ENCODE results near the gene TRIM17.

The TRIM17 gene

DNA sequence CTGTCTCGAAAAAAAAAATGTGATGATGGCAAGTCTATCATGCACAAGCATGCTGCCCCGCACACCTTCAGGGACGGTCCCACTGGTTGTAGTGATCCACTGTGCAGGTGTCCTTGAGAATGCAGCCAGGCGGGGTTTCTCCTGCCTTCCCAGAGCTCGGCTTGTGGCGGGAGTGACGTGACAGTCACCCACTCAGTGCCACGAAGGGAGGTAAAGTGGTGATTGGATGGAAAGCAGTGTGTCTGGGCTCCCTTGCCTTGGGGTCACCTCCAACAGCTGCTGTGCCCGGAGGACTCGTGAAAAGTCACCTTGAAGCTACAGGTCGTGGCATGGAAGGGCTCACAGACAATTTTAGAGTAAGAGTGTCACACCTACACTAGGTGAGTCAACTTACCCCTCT lies 33.5 kb upstream of the TRIM17 start:
- Histone ChIP-seq H3K9ac (ENCODE audit: low read depth in 1 of 2, low read length in 2 of 2) (no peak overlapping the region), H3K9me3 (ENCODE audit: control insufficient read depth in 1 of 2, low read length in 2 of 2) (no peaks in the 10 kb centered on the region), H3K27me3 (ENCODE audit: control insufficient read depth in 1 of 2, insufficient read depth in 2 of 2, low read length in 2 of 2) (peaks cover 17 to 18% of the 10 kb centered on the region in 2 donors), H3K27ac (ENCODE audit: low read depth, low read length) (no peak overlapping the region), H3K36me3 (ENCODE audit: control insufficient read depth in 1 of 2, insufficient read depth in 2 of 2, low read length in 2 of 2) (no peaks in the 10 kb centered on the region), H3K4me1 (ENCODE audit: control insufficient read depth in 1 of 2, insufficient read depth in 2 of 2, low read length in 2 of 2) (peaks cover 7% of the 10 kb centered on the region in 2 donors), H3K4me3 (ENCODE audit: low read depth in 1 of 2, low read length in 2 of 2) (no peak overlapping the region)

DNA sequence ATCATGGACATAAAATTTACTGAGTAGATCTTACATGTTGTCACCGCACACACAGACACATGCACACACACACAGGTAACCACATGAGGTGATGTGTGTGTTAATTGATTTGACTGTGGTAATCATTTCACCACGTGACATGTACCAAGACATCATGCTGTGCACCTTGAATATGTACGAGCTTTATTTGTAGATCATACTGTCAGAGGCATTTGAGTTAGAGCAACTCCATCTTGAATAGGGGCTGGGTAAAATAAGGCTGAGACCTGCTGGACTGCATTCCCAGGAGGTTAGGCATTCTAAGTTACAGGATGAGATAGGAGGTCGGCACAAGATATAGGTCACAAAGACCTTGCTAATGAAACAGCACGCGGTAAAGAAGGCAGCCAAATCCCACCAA lies 31.7 kb upstream of the TRIM17 start:
- H3K27me3 ChIP-seq (ENCODE audit: control insufficient read depth in 1 of 2, insufficient read depth in 2 of 2, low read length in 2 of 2): peaks cover 27 to 32% of the 10 kb centered on the region in 2 donors
- H3K4me1 ChIP-seq (ENCODE audit: control insufficient read depth in 1 of 2, insufficient read depth in 2 of 2, low read length in 2 of 2): peaks cover under 1 to 7% of the 10 kb centered on the region in 2 donors
- H3K4me3 ChIP-seq (ENCODE audit: low read depth in 1 of 2, low read length in 2 of 2): no peak overlapping the region
- no peak overlapping the region for H3K27ac ChIP-seq (ENCODE audit: low read depth, low read length)
- no peaks in the 10 kb centered on the region for H3K36me3 ChIP-seq (ENCODE audit: control insufficient read depth in 1 of 2, insufficient read depth in 2 of 2, low read length in 2 of 2)
- no peaks in the 10 kb centered on the region for H3K9me3 ChIP-seq (ENCODE audit: control insufficient read depth in 1 of 2, low read length in 2 of 2)
- no peak overlapping the region for H3K9ac ChIP-seq (ENCODE audit: low read depth in 1 of 2, low read length in 2 of 2)

DNA sequence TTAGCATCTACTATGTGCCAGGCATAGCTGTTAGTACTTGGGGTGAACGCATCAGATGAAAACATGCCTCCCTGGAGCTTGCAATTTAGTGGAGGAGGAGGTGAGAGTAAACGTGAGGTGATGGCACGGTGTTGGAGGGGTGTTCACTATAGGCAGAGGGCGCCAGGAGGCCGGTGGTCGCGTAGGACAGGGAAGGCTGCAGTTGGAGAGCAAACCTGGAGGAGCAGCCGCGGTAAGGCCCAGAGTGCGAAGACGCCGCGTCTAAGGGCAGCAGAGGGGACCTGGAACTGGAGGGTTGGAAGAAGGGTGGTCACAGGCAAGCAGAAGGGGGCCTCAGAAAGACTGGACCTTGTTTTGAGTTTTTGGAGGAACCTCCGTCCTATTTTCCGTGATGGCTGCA lies 30.2 kb upstream of the TRIM17 start:
- Histone ChIP-seq H3K9ac (ENCODE audit: low read depth in 1 of 2, low read length in 2 of 2) (no peak overlapping the region), H3K4me1 (ENCODE audit: control insufficient read depth in 1 of 2, insufficient read depth in 2 of 2, low read length in 2 of 2) (no peaks in the 10 kb centered on the region), H3K4me3 (ENCODE audit: low read depth in 1 of 2, low read length in 2 of 2) (no peak overlapping the region), H3K36me3 (ENCODE audit: control insufficient read depth in 1 of 2, insufficient read depth in 2 of 2, low read length in 2 of 2) (no peaks in the 10 kb centered on the region), H3K27me3 (ENCODE audit: control insufficient read depth in 1 of 2, insufficient read depth in 2 of 2, low read length in 2 of 2) (peaks cover 32 to 34% of the 10 kb centered on the region in 2 donors), H3K27ac (ENCODE audit: low read depth, low read length) (no peak overlapping the region), H3K9me3 (ENCODE audit: control insufficient read depth in 1 of 2, low read length in 2 of 2) (no peaks in the 10 kb centered on the region)

DNA sequence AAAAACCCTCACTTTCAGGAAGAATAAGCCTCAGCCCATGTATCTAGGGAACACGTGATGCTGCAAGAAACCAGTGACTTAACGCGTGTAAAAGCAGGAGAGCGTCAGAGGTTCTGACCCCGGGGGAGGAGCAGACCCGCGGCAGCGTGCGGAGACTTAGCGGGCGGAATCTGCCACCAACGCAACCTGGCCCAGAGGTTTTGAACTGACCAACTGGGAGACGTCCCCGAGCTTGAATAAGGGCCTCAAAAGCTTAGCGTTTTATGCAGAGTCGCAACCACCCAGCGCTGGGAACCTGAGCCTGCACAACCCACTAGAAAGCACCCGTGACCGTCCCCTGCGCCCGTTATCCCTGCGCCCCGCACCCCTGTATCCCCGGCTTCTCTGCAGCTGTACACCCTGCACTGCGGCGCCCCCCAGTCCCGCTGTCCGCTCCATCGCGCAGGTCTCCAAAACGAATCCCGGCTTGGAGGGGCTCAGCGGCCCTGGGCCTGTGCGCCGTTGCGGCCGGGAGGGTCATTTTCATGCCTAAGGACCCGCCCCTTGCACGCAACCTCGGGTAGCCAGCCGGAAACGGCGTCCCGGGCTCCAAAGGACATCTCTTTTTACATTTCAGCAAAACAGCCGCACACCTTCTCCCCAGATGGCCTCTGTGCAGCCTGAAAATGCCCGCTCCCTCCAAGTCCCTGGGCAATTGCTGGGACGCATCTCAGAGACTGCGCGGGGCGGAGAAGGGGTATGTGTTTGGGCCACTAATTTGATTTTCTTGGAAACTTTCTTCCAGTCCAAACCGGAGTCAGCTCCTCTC lies 29.4 kb upstream of the TRIM17 start:
- Histone ChIP-seq H3K9me3 (ENCODE audit: control insufficient read depth in 1 of 2, low read length in 2 of 2) (no peaks in the 10 kb centered on the region), H3K27me3 (ENCODE audit: control insufficient read depth in 1 of 2, insufficient read depth in 2 of 2, low read length in 2 of 2) (peaks cover 38 to 41% of the 10 kb centered on the region in 2 donors), H3K36me3 (ENCODE audit: control insufficient read depth in 1 of 2, insufficient read depth in 2 of 2, low read length in 2 of 2) (no peaks in the 10 kb centered on the region), H3K4me1 (ENCODE audit: control insufficient read depth in 1 of 2, insufficient read depth in 2 of 2, low read length in 2 of 2) (no peaks in the 10 kb centered on the region), H3K4me3 (ENCODE audit: low read depth in 1 of 2, low read length in 2 of 2) (peak overlapping the region; percentile 44 to 63), H3K9ac (ENCODE audit: low read depth in 1 of 2, low read length in 2 of 2) (peak overlapping the region in 1 of 2 donors; percentile 13), H3K27ac (ENCODE audit: low read depth, low read length) (no peak overlapping the region)

DNA sequence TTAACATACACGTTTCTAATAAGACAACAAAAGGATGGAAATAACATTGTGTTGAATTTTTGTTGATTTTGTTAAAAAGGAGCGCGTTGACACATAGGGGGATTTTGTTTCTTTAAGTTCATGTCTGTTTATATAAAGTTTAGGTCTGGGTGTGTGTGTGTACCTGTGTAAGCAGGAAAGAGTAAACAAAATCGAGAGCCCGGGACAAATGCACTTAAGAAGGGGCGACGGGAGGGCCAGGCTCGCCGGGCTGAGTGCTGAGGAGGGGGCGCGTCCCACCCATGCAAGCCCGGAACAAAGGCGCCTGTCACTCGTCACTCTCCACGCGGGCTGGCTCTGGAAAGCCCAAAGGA lies 28.8 kb upstream of the TRIM17 start:
- Histone ChIP-seq H3K9me3 (ENCODE audit: control insufficient read depth in 1 of 2, low read length in 2 of 2) (no peaks in the 10 kb centered on the region), H3K36me3 (ENCODE audit: control insufficient read depth in 1 of 2, insufficient read depth in 2 of 2, low read length in 2 of 2) (no peaks in the 10 kb centered on the region), H3K4me3 (ENCODE audit: low read depth in 1 of 2, low read length in 2 of 2) (peak overlapping the region; percentile 44 to 63), H3K9ac (ENCODE audit: low read depth in 1 of 2, low read length in 2 of 2) (no peak overlapping the region), H3K27me3 (ENCODE audit: control insufficient read depth in 1 of 2, insufficient read depth in 2 of 2, low read length in 2 of 2) (peaks cover 38 to 46% of the 10 kb centered on the region in 2 donors), H3K4me1 (ENCODE audit: control insufficient read depth in 1 of 2, insufficient read depth in 2 of 2, low read length in 2 of 2) (no peaks in the 10 kb centered on the region), H3K27ac (ENCODE audit: low read depth, low read length) (no peak overlapping the region)

DNA sequence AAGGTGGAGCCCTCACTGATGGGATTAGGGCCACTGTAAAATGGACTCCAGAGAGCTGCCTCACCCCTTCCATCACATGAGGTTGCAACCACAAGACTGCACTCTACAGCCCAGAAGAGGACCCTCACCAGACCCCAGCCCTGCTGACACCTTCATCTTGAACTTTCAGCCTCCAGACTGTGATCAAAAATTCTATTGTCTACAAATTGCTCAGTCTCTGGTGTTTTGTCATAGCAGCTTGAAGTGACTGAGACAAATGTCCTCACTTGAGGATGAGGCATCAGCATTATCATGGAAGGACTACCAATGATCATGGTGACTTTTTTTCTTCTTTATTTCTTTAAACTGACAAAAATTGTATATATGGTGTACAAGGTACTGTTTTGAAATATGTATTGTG lies 26.7 kb upstream of the TRIM17 start:
- H3K4me1 ChIP-seq (ENCODE audit: control insufficient read depth in 1 of 2, insufficient read depth in 2 of 2, low read length in 2 of 2): no peaks in the 10 kb centered on the region
- no peak overlapping the region for H3K27ac ChIP-seq (ENCODE audit: low read depth, low read length)
- no peak overlapping the region for H3K4me3 ChIP-seq (ENCODE audit: low read depth in 1 of 2, low read length in 2 of 2)
- H3K9ac ChIP-seq (ENCODE audit: low read depth in 1 of 2, low read length in 2 of 2): no peak overlapping the region
- no peaks in the 10 kb centered on the region for H3K36me3 ChIP-seq (ENCODE audit: control insufficient read depth in 1 of 2, insufficient read depth in 2 of 2, low read length in 2 of 2)
- peaks cover 38 to 47% of the 10 kb centered on the region in 2 donors for H3K27me3 ChIP-seq (ENCODE audit: control insufficient read depth in 1 of 2, insufficient read depth in 2 of 2, low read length in 2 of 2)
- H3K9me3 ChIP-seq (ENCODE audit: control insufficient read depth in 1 of 2, low read length in 2 of 2): no peaks in the 10 kb centered on the region

DNA sequence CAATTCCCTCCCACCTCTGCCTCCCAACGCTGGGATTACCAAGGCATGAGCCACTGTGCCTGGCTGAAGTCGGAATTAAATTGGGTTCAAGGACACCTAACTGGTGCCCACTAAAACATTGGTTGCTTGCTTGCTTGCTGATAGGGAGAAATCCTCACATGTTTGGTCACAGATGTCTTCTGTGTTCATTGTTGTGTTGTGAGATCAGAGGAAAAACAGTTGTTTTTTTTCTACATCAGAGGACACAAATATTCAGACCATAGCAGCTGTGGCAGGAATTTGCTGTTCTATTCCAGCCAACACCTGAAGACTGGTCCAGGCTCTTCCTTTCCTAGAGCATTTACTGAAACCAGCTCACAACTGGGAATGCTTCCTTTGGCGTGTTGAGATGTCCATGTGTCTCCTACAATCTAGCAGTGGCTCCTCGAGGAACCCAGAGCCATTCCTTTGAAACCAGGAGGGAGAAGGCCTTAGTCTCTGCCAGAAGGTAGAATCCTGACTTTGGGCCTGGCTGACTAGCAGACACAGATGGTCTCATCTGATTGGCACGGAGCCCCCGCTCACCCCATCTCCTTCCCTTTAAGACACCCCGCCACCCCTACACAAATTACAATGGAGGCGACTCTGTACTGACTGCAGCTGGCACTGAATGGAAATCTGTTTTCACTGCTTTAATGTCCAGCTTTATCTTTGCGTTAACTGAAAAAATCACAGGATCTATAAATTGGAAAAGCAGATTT lies 24.3 kb upstream of the TRIM17 start:
- Histone ChIP-seq H3K36me3 (ENCODE audit: control insufficient read depth in 1 of 2, insufficient read depth in 2 of 2, low read length in 2 of 2) (no peaks in the 10 kb centered on the region), H3K9me3 (ENCODE audit: control insufficient read depth in 1 of 2, low read length in 2 of 2) (no peaks in the 10 kb centered on the region), H3K27me3 (ENCODE audit: control insufficient read depth in 1 of 2, insufficient read depth in 2 of 2, low read length in 2 of 2) (peaks cover 32 to 37% of the 10 kb centered on the region in 2 donors), H3K4me3 (ENCODE audit: low read depth in 1 of 2, low read length in 2 of 2) (no peak overlapping the region), H3K4me1 (ENCODE audit: control insufficient read depth in 1 of 2, insufficient read depth in 2 of 2, low read length in 2 of 2) (no peaks in the 10 kb centered on the region), H3K27ac (ENCODE audit: low read depth, low read length) (no peak overlapping the region), H3K9ac (ENCODE audit: low read depth in 1 of 2, low read length in 2 of 2) (no peak overlapping the region)

DNA sequence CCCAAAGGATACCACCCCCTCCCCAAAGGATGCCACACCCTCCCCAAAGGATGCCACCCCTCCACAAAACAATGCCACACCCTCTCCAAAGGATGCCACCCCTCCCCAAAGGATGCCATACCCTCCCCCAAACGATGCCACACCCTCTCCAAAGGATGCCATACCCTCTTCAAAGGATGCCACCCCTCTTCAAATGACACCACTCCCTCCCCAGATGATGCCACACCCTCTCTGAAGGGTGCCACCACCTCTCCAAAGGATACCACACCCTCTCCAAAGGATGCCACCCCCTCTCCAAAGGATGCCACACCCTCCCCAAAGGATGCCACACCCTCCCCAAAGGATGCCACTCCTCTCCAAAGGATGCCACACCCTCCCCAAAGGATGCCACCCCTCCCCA lies 21.6 kb upstream of the TRIM17 start:
- Histone ChIP-seq H3K4me1 (ENCODE audit: control insufficient read depth in 1 of 2, insufficient read depth in 2 of 2, low read length in 2 of 2) (no peaks in the 10 kb centered on the region), H3K27ac (ENCODE audit: low read depth, low read length) (no peak overlapping the region), H3K9ac (ENCODE audit: low read depth in 1 of 2, low read length in 2 of 2) (no peak overlapping the region), H3K27me3 (ENCODE audit: control insufficient read depth in 1 of 2, insufficient read depth in 2 of 2, low read length in 2 of 2) (peaks cover 14 to 21% of the 10 kb centered on the region in 2 donors), H3K36me3 (ENCODE audit: control insufficient read depth in 1 of 2, insufficient read depth in 2 of 2, low read length in 2 of 2) (no peaks in the 10 kb centered on the region), H3K9me3 (ENCODE audit: control insufficient read depth in 1 of 2, low read length in 2 of 2) (no peaks in the 10 kb centered on the region), H3K4me3 (ENCODE audit: low read depth in 1 of 2, low read length in 2 of 2) (no peak overlapping the region)

DNA sequence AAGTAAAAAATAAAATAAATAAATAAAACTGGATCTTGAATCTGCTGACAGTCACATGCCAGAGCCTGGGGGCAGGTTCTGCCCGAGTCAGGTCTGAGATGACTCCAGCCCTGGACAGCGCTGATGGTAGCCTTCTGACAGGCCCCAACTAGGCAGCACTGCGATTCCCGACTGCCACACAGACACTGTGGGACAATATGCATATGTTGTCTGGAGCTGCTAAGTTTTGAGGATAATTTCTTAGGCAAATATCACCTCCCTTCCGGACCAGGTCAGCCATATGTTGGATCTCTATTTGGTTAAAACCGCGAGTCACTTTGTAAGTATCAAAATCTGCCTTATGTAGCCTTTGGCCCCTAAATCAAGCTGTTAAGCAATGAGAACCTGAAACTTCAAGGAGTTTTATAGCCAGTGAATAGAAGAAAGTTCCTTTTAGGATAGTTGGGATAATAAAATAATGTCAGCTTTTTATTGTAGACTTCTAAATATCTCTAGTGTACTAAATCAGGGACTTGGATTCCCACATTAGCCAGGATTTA lies 20.8 kb upstream of the TRIM17 start:
- no peak overlapping the region for H3K9ac ChIP-seq (ENCODE audit: low read depth in 1 of 2, low read length in 2 of 2)
- H3K9me3 ChIP-seq (ENCODE audit: control insufficient read depth in 1 of 2, low read length in 2 of 2): no peaks in the 10 kb centered on the region
- H3K27ac ChIP-seq (ENCODE audit: low read depth, low read length): no peak overlapping the region
- H3K4me1 ChIP-seq (ENCODE audit: control insufficient read depth in 1 of 2, insufficient read depth in 2 of 2, low read length in 2 of 2): no peaks in the 10 kb centered on the region
- no peaks in the 10 kb centered on the region for H3K36me3 ChIP-seq (ENCODE audit: control insufficient read depth in 1 of 2, insufficient read depth in 2 of 2, low read length in 2 of 2)
- no peak overlapping the region for H3K4me3 ChIP-seq (ENCODE audit: low read depth in 1 of 2, low read length in 2 of 2)
- peaks cover 13 to 17% of the 10 kb centered on the region in 2 donors for H3K27me3 ChIP-seq (ENCODE audit: control insufficient read depth in 1 of 2, insufficient read depth in 2 of 2, low read length in 2 of 2)

DNA sequence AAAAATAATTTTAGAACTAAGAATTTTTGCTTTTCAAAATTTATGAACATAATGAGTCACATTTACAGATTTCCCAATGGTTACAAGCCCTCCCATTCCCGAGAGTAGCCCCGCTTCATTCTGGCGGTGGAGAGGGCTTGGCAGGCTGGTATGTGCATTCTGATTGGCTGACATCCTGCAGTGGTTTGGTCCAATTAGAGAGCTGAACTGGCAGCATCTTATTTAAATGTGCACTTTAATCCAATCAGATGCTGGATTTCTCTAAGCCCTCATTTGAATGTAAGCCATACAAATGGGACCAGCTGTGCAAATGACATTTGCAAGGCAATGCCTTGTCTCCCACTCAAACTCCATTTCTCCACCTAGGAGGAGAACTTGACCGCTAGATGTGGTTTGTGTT lies 18.0 kb upstream of the TRIM17 start:
- no peak overlapping the region for H3K9ac ChIP-seq (ENCODE audit: low read depth in 1 of 2, low read length in 2 of 2)
- no peak overlapping the region for H3K4me3 ChIP-seq (ENCODE audit: low read depth in 1 of 2, low read length in 2 of 2)
- H3K36me3 ChIP-seq (ENCODE audit: control insufficient read depth in 1 of 2, insufficient read depth in 2 of 2, low read length in 2 of 2): no peaks in the 10 kb centered on the region
- peaks cover 7 to 14% of the 10 kb centered on the region in 2 donors for H3K27me3 ChIP-seq (ENCODE audit: control insufficient read depth in 1 of 2, insufficient read depth in 2 of 2, low read length in 2 of 2)
- H3K9me3 ChIP-seq (ENCODE audit: control insufficient read depth in 1 of 2, low read length in 2 of 2): no peaks in the 10 kb centered on the region
- no peak overlapping the region for H3K27ac ChIP-seq (ENCODE audit: low read depth, low read length)
- H3K4me1 ChIP-seq (ENCODE audit: control insufficient read depth in 1 of 2, insufficient read depth in 2 of 2, low read length in 2 of 2): no peaks in the 10 kb centered on the region

Data from duodenal mucosa (tissue), 2 donors.